HG03558 (cell line): Measurements from ENCODE around the gene B3GALT4.
"Not testable (repeated sequence)": the region's sequence is repeated elsewhere in the genome, so short reads cannot be mapped to it uniquely, and the experiment has no call there.

Source experiments
- ATAC-seq: cut with Tn5 transposase; IDR thresholded peaks from one replicate; pipeline ENCODE4 v1.9.1; 2021; ENCODE audit warnings: moderate number of reproducible peaks; ENCODE audit not compliant: unreplicated experiment; ENCODE audit errors: extremely low read depth

The B3GALT4 gene, protein sequence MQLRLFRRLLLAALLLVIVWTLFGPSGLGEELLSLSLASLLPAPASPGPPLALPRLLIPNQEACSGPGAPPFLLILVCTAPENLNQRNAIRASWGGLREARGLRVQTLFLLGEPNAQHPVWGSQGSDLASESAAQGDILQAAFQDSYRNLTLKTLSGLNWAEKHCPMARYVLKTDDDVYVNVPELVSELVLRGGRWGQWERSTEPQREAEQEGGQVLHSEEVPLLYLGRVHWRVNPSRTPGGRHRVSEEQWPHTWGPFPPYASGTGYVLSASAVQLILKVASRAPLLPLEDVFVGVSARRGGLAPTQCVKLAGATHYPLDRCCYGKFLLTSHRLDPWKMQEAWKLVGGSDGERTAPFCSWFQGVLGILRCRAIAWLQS

DNA sequence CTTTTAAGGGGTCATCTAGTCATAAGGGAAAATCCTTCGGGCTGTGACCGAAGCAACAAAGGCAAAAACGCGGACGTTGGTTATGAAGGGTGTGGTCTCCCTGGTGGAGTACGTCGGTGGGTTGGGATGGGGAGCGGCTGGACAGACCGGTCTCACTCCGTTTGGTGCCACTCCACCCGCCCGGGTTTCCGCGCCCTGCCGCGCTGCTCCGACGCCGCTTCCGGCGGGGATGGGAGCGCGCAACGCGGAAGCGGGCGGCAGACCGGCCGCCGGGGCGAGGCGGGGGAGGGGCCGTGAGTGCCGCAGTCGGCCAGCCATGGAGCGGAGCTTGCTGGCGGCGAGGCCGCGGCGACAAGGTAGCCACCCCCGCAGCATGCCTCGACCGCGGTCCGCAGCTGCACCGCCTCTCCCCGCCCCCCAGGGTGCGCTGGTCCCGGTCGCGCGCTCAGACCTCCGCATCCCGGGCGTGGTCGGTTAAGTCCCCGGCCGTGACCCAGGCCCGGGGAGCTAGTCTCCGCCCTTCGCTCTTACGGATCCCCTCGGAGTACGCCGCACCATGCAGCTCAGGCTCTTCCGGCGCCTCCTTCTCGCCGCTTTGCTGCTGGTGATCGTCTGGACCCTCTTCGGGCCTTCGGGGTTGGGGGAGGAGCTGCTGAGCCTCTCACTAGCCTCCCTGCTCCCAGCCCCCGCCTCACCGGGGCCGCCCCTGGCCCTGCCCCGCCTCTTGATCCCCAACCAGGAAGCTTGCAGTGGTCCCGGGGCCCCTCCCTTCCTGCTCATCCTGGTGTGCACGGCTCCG, at the start of gene B3GALT4:
Gene B3GALT4, plus strand, starts transcription at position 260 of the 799 bp plus-strand sequence. Its CDS starts 297 bp downstream, at position 557.
- ATAC-seq: no peak

DNA sequence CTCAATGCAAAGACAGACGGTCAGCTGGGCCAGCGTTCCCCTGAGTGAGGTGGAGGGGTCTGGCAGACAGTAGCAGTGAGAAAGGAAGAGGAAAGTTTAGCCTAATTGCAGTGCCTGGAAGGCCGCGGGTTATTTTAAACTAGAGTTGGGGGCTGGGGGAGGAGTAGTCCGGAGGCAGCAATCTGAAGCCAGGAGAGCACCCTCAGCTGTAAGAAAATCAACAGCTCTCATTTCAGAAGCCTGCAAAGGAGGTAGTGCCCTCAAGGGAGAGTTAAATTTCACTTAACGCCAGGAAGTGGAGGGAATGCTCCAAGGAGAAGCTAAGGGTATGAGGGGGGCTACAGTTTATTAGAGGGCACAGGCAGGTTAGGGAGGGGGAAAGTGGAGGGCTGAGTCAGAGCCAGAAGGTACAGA, 41.7 kb upstream of the B3GALT4 start:
- no peak for ATAC-seq

DNA sequence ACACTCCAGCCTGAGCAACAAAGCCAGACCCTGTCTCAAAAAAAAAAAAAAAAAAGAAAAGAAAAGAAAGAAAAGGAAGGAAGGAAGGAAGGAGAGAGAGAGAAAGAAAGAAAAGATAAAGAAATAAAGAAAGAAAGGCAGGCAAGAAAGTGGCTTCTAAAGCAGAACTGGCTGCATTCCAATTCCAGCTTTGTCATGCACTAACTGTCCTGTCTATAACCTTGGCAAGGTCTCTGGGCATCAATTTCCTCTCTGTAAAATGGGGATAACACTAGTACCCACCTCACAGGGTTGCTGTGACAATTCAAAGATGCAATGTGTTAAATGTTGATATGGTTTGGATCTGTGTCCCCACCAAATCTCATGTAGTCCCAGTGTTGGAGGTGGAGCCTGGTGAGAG, 40.6 kb upstream of the B3GALT4 start:
- no peak for ATAC-seq

DNA sequence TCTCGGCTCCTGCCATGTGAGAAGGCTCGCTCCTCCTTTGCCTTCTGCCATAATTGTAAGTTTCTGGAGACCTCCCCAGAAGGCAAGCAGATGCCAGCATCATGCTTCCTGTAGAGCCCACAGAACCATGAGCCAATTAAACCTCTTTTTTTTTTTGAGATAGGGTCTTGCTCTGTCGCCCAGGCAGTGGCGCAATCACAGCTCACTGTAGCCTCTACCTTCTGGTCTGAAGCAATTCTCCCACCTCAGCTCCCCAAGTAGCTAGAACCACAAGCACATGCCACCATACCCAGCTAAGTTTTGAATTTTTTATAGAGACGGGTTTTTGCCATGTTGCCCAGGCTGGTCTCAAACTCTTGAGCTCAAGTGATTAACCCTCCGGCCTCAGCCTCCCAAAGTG, 40.1 kb upstream of the B3GALT4 start:
- ATAC-seq: no peak

DNA sequence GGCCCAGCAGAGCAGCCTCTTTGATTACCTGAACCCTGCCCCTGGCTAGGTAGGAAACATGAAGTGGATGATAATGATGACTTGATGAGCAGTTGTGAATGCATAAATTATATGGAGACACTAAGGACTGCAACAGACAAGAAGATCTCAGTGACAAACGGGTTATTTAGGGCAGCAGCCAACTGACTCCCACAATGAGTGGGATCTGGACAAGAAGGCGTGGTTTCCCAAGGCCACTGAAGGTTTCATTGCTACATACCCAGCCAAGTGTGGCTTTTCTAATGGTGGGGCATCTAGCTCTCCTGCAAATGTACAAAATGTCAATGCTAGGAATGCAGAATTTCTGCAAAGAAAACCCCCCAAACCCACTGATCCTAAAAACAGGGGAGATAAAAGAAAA, 39.2 kb upstream of the B3GALT4 start:
- no peak for ATAC-seq

DNA sequence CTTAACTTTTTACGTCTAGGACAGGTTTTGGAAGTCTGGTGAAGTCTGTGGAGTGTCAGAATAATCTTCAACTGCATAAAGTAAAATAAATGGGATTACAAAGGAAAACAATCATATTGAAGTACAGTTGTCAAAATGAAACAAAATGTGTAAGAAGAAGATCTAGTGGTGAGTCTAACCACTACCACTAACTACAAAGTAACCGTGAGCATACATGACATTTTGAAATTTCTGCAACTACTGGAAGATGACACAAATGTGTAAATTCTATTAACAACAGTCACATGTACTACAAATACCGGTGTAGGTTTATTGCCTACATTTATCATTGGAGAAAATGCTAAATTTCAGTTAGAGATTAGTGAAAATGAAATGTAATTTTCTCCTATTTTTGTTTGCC, 35.0 kb upstream of the B3GALT4 start:
- ATAC-seq: no peak

DNA sequence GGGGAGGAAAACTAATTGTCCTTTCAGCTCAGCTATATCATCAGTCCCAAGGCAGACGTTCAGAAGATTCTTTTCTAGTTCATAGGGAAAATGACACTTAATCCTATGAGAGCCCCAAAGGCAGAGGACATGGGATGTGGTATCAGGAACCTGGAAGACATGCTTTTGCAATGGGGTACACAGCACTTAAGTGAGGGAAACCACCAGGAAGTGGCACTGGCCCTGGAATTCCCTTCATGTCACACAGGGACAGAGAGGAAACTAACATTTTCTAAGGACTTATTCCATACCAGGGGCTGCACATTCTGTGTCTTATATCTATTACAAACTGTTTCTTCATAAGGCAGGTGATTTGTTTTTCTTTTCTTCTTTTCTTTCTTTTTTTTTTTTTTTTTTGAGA, 33.4 kb upstream of the B3GALT4 start:
- no peak for ATAC-seq

DNA sequence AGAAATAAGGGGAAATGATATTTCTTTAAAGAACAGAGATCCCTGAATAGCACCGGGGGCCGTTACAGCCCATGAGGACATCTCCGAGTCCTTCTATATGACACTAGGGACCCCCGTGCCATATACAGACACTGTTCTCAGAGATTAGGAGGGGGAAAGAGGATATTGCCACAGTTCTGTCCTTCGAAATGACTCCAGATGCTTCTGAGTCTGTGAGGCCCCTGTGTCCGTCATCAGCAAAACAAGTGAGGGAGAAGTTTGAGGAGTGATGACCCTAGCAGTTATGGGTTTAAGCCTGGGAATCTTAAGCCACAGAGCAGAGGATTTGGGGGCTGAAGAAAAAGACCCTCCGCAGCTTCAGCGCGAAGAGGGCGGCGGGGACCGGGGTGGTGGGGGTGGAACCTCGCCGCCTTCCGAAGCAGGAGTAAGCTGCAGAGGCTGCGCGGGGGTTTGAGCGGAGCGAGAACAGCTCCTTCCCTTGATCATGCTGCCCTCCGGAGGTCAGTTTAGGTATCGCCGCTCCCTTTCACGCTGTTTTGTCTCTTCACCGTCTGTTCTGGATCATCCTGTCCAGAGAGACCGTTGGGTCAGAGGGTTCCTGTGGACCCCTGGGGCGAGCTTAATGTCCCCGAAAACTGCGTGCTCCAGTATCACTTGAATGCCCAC, 28.8 kb upstream of the B3GALT4 start:
- no peak for ATAC-seq

DNA sequence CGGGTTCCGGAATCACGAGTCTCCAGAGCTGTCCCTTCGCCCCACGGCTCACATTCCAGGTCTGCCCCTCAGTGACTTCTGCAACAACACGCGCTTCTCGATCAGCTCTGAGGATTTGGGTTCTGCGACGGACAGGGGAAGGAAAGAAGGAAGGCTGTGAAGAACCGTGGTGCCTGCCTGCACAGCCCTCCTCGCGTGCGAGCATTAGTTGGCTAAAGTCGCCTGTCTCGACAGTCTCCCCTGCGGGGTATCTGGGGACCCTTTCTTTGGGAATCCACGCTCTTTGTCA, 28.3 kb upstream of the B3GALT4 start:
- no peak for ATAC-seq

DNA sequence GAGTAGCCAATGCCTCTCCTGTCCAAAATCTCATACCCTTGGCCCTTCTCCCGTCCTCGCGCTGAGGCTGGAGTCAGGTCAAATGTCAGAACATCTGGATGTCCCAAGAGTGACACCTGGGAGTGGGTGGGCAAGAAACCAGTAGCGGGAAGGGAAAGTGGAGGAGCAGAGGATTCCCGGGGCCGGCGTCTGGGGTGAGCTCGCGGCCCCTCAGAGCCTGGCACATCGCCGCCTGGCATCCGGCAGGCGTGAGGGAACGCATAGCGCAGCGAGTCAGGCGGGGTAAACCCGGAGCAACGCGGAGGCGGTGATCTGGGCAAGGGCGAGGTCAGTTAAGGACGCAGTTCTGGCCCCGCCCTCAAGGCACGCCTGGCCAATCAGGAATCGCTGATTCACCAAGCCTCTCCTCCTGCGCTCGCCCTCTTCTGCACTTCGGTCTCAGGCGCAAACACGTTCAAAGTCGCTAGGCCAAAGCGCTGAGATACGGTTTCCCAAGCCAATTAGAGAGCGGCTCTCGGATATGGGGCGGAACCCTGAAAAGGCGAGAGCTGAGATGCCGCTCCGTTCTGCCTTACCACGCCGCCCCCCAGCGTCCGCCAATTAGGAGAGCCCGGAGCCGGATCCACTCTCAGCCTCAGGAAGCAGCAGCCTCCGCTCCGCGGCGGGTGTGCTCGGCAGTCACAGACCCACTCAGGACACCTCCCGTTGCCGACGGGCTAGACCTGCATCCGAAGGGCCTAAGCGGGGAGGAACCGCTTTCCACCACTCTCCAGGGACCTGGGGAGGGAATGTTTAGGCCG, 27.8 kb upstream of the B3GALT4 start:
- peak; percentile 61 for ATAC-seq

DNA sequence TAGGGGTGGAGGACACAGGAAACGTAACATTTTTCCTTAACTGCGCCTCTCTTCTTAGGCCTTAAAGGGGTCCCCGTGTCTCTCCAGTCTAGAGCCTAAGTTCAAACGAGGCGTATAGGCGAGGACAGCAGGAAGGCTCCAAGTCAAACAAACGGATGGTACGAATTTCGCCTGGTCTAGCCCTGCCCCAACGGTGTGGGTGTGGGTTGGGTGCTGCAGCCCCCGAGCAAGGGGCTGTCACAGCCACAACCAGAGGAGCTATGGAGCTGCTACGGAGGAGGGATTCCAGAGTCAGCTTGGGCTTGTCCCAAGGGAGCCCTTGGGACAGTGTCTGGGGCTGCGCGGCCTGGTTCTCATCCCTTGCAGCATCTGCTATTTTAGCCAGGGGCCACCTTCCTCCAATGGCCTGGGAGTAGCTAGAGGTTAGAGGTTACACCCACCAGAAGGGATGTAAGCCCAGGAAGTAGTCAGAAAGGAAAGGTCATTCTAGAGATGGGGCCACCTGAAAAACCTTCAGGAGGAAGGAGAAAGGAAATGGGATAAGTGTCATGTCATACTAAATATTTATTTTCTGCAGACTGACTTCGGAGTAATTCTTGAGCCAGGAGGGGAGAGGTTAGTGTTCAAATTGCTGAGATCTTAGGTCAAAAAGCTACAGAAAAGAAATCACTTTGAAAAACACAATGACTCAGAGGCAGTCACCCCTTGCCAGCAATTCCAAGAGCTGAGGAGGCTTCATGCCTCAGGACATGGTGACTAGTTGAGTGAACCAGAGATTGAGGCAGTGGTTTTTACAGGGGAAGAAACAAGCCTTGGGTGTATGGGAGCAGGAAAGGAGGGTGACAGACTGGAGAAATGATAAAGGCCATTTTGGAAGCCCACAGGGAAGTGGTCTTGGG, 26.9 kb upstream of the B3GALT4 start:
- no peak for ATAC-seq

DNA sequence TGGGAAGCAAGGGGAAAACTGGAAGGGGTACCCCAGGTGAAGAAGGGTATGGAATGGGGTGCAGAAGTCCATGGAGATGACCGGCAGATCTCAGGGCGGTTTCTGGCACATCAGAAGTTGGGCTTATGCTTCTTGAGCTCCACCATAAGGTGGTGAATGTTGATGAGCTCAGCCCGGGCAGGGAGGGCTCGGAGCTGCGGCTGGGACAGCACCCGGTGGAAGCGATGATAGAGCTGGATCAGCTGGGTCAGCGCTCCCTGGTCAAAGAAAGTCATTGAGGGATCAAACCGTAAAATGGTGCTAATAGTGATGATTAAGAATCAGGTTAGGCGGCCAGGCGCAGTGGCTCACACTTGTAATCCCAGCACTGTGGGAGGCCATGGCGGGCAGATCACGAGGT, 26.2 kb upstream of the B3GALT4 start:
- ATAC-seq: no peak

DNA sequence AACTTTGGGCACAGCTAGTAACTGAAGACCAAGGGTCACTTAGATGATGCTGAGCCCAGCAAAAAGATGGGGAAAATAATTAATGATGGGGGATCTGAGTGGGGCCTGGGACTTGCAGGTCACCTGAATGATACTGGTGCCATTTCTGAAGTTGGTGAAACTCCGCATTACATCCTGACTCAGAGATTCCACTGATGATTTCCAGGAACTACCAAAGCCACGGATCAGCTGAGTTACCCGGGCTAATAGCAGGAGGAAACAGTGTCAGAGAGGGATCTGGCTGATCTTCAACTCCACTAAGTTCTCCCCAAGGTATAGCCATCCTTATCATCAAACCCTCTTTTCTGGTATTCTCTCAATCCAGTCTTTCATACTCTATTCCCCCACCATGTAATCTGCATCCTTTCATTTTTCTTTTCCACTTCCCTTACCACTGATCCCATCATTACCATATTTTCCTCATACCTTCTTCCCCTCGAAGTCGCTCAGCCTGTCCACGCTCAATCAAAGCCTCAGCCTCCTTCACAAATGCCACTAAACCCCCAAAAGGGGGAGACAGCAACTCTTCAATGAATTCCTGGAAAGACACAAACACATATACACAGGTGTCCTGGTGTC, 25.4 kb upstream of the B3GALT4 start:
- ATAC-seq: no peak

DNA sequence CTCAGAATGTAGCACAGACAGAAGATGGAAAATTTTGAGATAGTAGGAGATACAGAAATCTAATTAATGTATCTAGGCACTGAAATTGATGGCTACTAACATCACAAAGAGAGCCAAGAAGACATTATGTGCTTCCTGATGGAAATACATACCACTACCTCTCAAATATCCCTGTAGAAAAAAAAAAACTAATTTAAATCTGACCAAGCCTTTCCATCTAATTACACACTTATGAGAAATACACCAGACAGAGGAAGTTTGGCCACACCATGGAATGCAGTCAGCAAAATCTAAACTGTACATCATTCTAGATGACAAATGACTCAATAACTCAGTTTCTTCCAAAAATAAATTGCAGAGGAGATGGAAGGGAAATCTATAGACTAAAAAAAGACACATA, 24.2 kb upstream of the B3GALT4 start:
- ATAC-seq: no peak

DNA sequence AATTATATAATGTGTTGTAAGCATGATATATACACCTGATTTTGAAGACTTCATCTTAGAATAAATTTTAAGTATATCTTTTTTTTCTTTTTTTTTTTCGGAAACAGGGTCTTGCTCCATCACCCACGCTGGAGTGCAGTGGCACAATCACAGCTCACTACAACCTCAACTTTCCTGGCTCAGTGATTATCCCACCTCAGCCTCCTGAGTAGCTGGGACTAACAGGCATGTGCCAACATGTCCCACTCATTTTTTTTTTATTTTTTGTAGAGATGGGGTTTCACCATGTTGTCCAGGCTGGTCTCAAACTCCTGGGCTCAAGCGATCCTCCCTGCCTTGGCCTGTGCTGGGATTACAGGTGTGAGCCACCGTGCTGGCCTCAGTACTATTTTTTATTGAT, 22.3 kb upstream of the B3GALT4 start:
- ATAC-seq: no peak

DNA sequence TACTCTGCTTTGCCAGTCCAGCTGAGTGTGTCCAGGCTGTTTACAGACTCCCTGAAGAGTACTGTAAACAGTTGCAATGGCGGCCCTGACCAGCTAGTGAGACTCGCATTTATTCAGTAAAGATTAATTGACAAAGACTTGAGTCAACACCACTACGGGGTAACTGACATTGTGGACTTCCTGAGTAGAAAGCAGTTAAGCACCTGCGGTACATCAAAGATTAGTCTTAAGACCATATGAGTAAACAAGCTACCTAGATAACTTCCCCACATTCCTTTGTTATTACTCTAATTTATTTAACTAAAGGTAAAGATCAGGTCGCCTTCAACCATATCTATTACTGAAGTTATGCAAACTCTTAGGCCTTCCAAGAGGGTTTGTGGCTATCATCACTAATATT, 17.9 kb upstream of the B3GALT4 start:
- no peak for ATAC-seq

DNA sequence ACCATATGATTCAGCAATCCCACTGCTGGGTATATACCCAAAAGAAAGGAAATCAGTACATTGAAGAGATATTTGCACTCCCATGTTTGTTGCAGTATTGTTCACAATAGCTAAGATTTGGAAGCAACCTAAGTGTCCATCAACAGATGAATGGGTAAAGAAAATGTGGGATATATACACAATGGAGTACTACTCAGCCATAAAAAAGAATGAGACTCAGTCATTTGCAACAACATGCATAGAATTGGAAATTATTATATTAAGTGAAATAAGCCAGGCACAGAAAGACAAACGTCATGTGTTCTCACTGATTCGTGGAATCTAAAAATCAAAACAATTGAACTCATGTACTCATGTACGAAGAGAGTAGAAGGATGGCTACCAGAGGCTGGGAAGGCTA, 14.4 kb upstream of the B3GALT4 start:
- ATAC-seq: not testable (repeated sequence)

DNA sequence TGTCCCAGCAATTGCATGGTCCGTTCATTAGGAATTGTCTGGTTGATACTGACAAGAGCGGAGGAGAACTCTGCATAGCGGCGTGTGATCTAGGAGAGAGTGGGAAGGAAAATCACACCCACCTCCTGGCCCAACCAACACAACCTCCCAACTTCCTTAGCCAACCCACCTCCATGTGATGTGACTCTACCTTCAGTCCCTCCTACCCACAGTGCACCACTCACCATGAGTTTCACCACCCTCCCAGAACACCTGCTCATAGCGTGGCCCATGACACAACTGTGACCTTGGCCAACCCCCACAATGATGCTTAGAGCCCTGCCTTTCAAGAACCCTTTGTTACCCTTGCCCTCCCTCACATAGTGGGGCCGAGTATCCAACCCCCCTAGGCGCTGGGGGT, 12.9 kb upstream of the B3GALT4 start:
- ATAC-seq: no peak

DNA sequence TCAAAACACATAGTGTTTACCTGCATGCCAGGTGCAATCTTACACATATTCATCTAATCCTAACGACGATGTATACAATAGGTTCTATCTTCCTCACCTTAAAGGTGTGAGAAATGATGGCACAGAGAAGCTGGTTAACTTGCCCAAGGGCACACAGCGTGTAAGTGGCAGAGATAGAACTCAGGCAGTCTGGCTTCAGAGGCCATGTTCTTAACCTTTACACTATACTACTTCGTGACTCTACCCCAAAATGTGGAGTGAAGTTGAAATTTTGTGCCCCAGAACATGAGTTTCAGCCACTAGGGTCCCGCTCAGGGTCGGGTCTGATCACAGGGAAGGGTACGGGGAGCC, 5.8 kb upstream of the B3GALT4 start:
- ATAC-seq: peak; percentile 18
